ENCODE data around the gene PANK3. TPM values are rescaled to one million over a fixed set of nuclear protein-coding genes. Genes with fewer than 3 reads are reported as not detected.
"Not testable (repeated sequence)": the region's sequence is repeated elsewhere in the genome, so short reads cannot be mapped to it uniquely, and the experiment has no call there.

PANK3 gene
- total and polyA plus RNA-seq, 2 experiments from 2014 or later: 14.5 to 57.7 TPM

DNA sequence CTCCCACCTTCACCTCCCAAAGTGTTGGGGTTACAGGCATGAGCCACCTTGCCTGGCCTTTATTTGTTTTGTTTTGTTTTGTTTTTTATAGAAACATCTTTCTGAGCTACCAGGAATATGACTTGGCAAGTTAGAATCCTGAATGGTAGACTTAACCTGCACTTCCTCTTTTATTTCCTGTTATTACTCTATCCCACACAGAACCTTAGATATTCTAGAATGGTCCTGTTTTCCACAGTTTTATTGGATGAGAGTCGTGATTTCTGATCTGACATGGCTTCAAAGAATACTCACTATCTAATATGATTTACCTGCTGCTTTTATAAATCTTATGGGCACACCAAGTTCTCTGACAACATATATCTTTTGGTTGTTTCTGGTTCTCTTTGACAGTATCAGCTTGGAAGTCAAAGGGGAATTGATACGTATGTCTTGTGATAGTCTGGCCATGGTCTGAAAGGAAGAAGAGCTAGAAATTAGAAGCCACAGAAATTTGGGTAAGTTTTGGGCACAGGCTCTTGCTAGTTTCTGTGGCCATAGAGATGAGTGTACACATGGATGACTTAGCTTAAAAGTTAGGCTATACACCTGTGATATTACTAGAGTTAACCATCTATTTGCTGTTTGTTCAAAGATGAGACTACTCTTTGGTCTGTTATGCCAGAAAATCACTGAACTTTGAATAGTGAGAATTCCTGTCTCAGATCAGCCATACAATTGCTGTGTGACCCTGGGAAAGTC, 4.7 kb upstream of the PANK3 start:
- H3K27me3 ChIP-seq: no peaks in the 10 kb centered on the region
- H3K9me3 ChIP-seq (ENCODE audit: low read depth): no peaks in the 10 kb centered on the region
- TF ChIP-seq, protein P1, sequence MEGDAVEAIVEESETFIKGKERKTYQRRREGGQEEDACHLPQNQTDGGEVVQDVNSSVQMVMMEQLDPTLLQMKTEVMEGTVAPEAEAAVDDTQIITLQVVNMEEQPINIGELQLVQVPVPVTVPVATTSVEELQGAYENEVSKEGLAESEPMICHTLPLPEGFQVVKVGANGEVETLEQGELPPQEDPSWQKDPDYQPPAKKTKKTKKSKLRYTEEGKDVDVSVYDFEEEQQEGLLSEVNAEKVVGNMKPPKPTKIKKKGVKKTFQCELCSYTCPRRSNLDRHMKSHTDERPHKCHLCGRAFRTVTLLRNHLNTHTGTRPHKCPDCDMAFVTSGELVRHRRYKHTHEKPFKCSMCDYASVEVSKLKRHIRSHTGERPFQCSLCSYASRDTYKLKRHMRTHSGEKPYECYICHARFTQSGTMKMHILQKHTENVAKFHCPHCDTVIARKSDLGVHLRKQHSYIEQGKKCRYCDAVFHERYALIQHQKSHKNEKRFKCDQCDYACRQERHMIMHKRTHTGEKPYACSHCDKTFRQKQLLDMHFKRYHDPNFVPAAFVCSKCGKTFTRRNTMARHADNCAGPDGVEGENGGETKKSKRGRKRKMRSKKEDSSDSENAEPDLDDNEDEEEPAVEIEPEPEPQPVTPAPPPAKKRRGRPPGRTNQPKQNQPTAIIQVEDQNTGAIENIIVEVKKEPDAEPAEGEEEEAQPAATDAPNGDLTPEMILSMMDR (IDR thresholded peaks at IDR 0.05; ENCODE audit: low read depth, low read length): no peak
- no peaks in the 10 kb centered on the region for H3K36me3 ChIP-seq
- peaks cover 4% of the 10 kb centered on the region for H3K4me1 ChIP-seq (ENCODE audit: low read depth)
- no peak overlapping the region for H3K27ac ChIP-seq
- H3K4me3 ChIP-seq: no peak overlapping the region
- no peak for DNase-seq (ENCODE audit: low read depth in 1 of 2, low spot score in 1 of 2)

DNA sequence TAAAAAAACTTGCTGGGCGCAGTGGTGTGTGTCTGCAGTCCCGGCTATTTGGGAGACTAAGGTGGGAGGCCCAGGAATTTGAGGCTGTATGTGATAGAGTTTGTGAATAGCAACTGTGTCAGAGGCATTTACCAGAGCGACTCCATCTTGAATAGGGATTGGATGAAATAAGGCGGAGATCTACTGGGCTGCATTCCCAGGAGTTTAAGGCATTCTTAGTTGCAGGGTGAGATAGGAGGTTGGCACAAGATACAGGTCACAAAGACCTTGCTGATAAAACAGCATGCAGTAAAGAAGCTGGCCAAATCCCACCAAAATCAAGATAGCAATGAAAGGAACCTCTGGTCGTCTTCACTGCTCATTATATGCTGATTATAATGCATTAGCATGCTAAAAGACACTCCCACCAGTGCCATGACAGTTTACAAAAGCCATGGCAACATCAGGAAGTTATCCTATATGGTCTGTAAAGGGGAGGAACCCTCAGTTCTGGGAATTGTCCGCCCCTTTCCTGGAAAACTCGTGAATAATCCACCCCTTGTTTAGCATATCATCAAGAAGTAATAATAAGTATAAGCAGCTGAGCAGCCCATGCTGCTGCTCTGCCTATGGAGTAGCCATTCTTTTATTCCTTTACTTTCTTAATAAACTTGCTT, 1.8 kb upstream of the PANK3 start:
- peak overlapping the region; percentile 92 for H3K27ac ChIP-seq
- H3K36me3 ChIP-seq; H3K9me3 ChIP-seq (ENCODE audit: low read depth); H3K4me3 ChIP-seq; H3K27me3 ChIP-seq; H3K4me1 ChIP-seq (ENCODE audit: low read depth): not testable (repeated sequence)
- peak in 1 of 2 donors; percentile 26 for DNase-seq (ENCODE audit: low read depth in 1 of 2, low spot score in 1 of 2)

DNA sequence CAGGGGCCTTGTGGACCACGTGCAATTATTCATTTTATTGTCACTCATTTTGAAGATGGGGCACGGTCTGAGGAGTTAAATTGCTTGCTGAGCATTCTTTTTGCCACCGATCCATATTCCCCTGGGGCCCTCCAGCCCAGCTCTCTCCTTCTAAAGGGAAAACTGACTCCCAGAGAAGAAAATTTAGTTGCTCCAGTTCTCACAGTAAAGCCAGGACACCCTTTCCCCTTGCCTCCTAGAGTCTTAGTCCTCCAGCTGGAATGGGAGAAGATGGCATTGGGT, 1.0 kb upstream of the PANK3 start:
- Histone ChIP-seq H3K9me3 (ENCODE audit: low read depth) (no peaks in the 10 kb centered on the region), H3K27ac (peak overlapping the region; percentile 92), H3K4me3 (peak overlapping the region; percentile 11), H3K4me1 (ENCODE audit: low read depth) (peaks cover 7% of the 10 kb centered on the region), H3K27me3 (no peaks in the 10 kb centered on the region), H3K36me3 (no peaks in the 10 kb centered on the region)
- TF ChIP-seq, protein P1 (IDR thresholded peaks at IDR 0.05; ENCODE audit: low read depth, low read length): no peak
- DNase-seq (ENCODE audit: low read depth in 1 of 2, low spot score in 1 of 2): no peak

DNA sequence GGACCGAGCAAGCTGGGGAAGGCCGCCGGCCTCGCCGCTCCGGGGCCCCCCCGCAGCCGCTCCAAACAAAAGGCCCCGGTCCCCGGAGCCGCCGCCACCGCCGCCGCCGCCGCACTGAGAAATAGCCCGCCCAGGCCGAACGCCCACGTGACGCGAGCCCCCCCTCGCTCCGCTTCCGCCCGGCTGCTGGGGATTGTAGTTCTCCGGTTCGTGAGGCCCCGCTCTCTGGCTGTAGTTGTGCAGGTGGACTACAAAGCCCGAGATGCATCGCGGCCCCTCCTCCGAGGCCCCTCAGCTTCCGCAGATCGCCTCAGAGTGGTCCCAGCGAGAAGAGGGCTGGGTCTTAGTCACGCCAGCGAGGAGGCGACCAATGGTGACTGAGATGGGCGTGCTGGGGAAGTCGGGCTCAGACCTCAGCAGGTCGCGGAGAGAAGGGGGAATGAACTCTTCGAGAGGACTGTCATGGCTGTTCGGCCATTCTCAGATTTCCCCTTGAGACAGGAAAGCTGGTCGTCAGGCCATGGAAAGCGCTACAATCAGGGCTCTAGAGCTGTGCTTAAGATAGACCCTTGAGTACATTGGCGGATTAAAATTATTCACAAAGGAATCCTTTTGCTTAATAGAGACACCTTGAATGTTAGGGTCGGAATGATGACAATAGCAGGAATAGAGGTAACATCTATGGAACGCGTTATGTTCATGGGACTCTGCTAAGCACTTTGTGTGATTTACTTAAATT, 489 bp upstream of the PANK3 start:
- TF ChIP-seq, protein P1 (IDR thresholded peaks at IDR 0.05; ENCODE audit: low read depth, low read length): no peak
- H3K27ac ChIP-seq: peak overlapping the region; percentile 93
- DNase-seq (ENCODE audit: low read depth in 1 of 2, low spot score in 1 of 2): peak; percentile 99 to 100
- no peaks in the 10 kb centered on the region for H3K9me3 ChIP-seq (ENCODE audit: low read depth)
- no peaks in the 10 kb centered on the region for H3K36me3 ChIP-seq
- peak overlapping the region; percentile 71 for H3K4me3 ChIP-seq
- H3K27me3 ChIP-seq: no peaks in the 10 kb centered on the region
- peaks cover 7% of the 10 kb centered on the region for H3K4me1 ChIP-seq (ENCODE audit: low read depth)

DNA sequence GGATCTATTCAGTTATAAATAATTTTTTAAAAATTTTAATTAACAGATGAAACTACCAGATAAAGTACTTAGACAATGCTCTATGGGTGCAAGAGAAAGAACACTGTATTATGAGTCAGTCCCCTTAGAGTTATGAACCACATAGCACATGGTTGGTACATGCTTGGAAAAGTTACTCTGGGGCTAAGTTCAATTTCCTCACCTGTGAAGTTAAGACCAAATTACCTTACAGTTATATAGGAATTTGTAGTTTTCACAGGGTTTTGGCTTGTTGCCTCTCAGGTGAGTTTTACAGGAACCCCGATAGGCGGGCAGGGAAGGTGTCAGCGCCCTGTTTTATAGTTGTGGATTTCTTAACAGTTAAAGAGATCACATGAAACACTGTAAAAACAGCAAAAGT, 1.2 kb downstream of the PANK3 start:
- Histone ChIP-seq H3K4me3 (peak overlapping the region; percentile 71), H3K27me3 (no peaks in the 10 kb centered on the region), H3K9me3 (ENCODE audit: low read depth) (no peaks in the 10 kb centered on the region), H3K27ac (peak overlapping the region; percentile 93), H3K4me1 (ENCODE audit: low read depth) (peaks cover 7% of the 10 kb centered on the region), H3K36me3 (no peaks in the 10 kb centered on the region)
- TF ChIP-seq, protein P1 (IDR thresholded peaks at IDR 0.05; ENCODE audit: low read depth, low read length): no peak
- DNase-seq (ENCODE audit: low read depth in 1 of 2, low spot score in 1 of 2): peak in 1 of 2 donors; percentile 28

Measured in cardiac muscle cell (in vitro differentiated cells and primary cell).